Stimulated activated naive CD4-positive, alpha-beta T cell (primary cell): ENCODE measurements around the gene EYA2.
"Not testable (repeated sequence)": the region's sequence is repeated elsewhere in the genome, so short reads cannot be mapped to it uniquely, and the experiment has no call there.

Experiments used
- DNase-seq, 6 experiments: peaks; one replicate each; lab custom pipeline; 2025; lab: John Stamatoyannopoulos, UW

Gene EYA2

GRCh38 chr20:46895906-46896242 is 1.2 kb downstream of the EYA2 start:
- DNase-seq: no peak

- DNase-seq: no peak
Observed at GRCh38 chr20:46897328-46897880, 2.8 kb downstream of the EYA2 start.

GRCh38 chr20:46898423-46898822 is 3.8 kb downstream of the EYA2 start:
- no peak for DNase-seq

- DNase-seq: no peak
Observed at GRCh38 chr20:46899621-46900020, 5.0 kb downstream of the EYA2 start.

- DNase-seq: no peak
Observed at GRCh38 chr20:46900086-46900485, 5.4 kb downstream of the EYA2 start.

GRCh38 chr20:46900826-46901225 is 6.2 kb downstream of the EYA2 start:
- DNase-seq: no peak

- DNase-seq: no peak
Observed at GRCh38 chr20:46901638-46902037, 7.0 kb downstream of the EYA2 start.

GRCh38 chr20:46903256-46903655 is 8.6 kb downstream of the EYA2 start:
- no peak for DNase-seq

GRCh38 chr20:46903937-46904336 is 9.3 kb downstream of the EYA2 start:
- DNase-seq: no peak

- no peak for DNase-seq
Observed at GRCh38 chr20:46905364-46906125, 10.9 kb downstream of the EYA2 start.

- DNase-seq: no peak
Observed at GRCh38 chr20:46913329-46914044, 18.8 kb downstream of the EYA2 start.

GRCh38 chr20:46914789-46915379 is 20.2 kb downstream of the EYA2 start:
- DNase-seq: no peak

- DNase-seq: no peak
Observed at GRCh38 chr20:46915575-46916257, 21.1 kb downstream of the EYA2 start.

GRCh38 chr20:46916258-46916603 is 21.6 kb downstream of the EYA2 start:
- no peak for DNase-seq

- DNase-seq: no peak
Observed at GRCh38 chr20:46917155-46917554, 22.5 kb downstream of the EYA2 start.

GRCh38 chr20:46920114-46920513 is 25.5 kb downstream of the EYA2 start:
- DNase-seq: no peak

- not testable (repeated sequence) for DNase-seq
Observed at GRCh38 chr20:46922841-46923240, 28.2 kb downstream of the EYA2 start.

- no peak for DNase-seq
Observed at GRCh38 chr20:46923550-46923949, 28.9 kb downstream of the EYA2 start.

GRCh38 chr20:46928580-46929132 is 34.0 kb downstream of the EYA2 start:
- DNase-seq: no peak

- DNase-seq: no peak
Observed at GRCh38 chr20:46929902-46930301, 35.3 kb downstream of the EYA2 start.

- DNase-seq: no peak
Observed at GRCh38 chr20:46930640-46931339, 36.1 kb downstream of the EYA2 start.

GRCh38 chr20:46931699-46932098 is 37.1 kb downstream of the EYA2 start:
- no peak for DNase-seq
